GF-D8 (cell line): ENCODE results near the gene MEIS2.

ENCODE experiments used
- DNase-seq: peaks from one replicate; lab custom pipeline; 2025; lab: John Stamatoyannopoulos, UW

The MEIS2 gene

DNA sequence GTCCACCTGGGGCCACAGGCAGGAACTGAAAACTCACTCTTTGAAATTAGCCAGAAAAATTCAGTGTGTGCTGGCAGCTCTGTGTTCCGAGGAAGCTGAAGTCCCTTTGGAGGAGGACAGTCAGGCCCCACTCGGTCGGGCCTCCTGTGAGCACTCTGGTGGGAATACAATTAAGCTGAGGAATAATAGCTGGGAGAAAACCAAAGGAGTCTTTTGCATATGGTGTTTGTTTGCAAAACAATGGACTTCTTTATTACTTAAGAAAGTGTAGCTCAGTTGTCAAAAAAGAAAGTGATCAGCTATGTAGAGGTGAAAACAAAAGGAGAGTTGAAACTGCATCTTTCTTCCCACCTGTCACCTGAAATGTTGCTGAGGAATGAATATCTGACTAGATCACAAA lies 202.5 kb downstream of the MEIS2 start:
- no peak for DNase-seq

DNA sequence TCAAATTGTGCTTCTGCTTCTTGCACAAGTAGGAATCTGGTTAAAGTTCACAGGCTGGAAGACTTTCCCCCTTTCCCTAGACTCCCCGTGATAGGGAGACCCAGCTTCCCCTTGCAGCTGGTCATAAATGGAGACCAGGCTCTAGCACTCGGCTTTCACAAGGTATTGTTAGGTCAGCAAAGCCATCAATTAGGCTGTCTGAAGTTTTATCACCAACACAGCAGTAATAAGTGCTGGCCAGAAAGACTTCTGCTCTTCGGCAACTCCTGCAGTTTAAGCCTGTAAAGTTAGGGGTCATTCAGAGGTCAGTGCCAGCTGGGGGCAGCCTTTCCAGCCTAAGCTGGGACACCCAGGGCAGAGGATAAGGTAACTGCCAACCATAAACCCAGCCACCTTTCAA lies 203.4 kb downstream of the MEIS2 start:
- no peak for DNase-seq

DNA sequence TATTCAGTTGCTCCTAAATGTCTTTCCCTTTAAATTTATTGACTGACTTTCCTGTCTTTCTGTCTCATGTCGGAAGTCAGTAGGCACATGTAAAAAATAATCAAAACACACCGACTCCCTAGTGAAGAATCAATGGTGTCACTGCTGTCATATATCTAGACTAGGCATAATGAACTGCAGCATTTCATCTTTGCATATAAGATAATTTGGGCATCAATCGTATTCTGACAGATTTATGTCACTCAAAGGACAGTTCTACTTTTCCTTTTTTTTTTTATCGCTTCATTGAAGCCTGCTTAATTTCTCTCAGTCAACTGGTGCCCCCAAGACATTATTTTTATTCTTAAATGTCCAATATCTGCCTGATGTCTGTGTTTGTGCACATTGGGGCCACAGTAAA lies 206.3 kb downstream of the MEIS2 start:
- no peak for DNase-seq

DNA sequence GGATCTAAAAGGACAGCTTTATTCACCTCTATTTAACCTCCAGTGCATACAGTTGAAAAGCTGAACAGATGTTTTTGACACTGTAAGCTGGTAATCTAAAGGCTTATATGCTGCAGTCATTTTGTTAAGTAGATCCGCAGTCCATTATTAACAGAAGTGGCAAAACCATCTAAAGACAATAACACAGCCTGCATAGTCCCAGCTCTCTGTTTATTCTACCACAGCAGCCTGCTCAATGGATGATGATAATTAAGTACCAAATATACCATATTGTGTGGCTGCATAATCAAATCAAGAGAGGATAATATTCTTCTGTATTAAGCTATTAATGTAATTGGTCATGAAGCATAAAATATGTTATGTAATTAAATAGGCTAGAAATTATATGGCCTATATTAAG lies 207.1 kb downstream of the MEIS2 start:
- DNase-seq, result no peak

DNA sequence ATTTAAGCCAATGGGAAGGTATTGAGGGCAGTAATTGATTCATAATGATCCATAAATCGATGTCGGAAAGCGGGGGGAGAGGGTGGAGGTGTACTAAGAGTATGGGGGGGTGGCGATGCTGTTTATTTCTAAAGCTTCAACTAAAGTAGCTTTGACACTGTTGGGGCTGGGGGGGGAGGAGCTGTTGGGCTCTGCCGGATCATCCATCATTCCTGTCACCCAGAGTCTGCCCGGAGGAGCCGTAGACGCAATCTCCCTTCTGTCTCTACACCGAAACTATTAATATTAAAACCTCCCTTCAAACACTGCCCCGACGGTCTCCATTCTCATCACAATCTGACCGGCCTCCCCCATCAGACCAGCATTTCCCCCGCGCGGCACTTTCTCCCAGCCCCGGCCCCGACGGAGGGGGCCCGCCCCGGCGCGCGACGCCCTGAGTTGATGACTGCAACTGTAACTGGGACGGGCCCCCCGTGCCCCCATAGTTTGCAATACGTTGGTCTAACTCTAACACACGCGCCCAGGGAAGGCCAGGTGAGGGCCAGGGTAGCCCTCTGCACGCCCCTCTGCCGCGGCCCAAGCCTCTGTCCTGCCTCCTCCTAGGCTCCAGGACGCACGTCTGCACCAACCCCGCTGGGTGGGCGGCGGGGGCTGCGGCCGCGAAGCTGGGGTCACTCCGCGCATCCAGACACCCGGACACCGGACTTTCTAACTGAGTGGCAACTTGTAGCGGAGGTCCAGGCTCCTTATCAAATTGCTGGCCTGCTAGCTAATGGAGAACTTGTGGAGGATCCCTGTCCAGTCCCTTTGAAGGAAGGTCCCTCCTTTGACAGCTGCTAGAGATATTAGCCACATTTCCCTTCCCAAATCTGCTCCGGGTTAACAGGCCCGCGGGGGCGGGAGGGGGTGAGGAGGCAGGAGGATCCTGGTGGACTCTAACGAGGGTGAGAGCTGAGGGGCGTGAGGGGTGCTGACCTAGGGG lies 212.0 kb downstream of the MEIS2 start:
- no peak for DNase-seq

DNA sequence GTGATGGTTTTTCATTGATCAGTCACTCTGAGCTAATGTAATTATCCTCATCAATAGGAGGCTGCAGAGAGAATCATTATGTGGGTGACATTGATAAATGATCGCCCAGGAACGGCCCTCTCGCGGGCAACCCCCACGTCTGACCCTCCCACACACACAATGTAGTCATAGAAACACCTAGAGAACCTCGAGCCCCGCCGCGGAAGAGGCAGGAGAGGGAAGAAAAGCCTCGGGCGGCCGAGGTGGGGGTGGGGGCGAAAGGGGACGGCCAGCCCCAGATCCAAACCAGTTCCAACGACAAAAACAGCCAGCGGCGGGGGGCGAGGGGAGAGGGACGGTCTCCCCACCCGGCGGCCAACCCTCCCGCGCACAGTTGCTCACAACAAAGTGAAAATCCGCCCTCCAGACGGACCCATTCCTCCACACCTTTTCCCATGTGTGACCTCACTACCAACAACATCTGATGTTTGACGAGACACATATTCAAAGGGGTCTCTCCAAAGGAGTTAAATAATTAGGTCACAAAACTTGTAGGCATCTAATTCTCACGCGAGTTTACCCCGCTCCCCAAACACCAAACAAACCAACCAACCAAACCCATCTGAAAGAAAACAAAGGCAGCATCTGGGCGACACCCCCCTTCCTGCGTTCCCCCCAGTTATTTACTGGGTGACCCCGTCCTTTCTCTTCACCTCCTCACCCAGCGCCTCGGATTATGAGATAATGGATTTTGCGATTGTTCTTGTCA lies 213.0 kb downstream of the MEIS2 start:
- no peak for DNase-seq

DNA sequence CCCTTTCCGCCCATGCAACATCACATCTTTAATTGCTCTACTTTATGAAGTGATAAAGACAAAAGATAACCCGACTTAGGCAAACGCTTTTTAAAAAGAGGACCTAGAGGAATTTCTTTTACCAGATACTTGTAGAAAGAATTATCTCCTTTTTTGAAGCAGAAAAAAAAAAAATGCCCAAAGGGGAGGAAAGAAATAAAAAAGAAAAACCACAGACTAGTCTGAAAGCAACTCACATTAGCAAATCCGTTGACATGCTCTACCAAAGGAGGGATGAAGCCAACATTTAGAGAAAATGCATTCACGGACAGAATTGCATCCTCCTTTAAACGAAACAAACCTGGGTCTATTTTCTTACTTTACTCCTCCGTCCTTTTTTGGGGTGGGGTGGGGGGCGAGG lies 213.6 kb downstream of the MEIS2 start:
- no peak for DNase-seq

DNA sequence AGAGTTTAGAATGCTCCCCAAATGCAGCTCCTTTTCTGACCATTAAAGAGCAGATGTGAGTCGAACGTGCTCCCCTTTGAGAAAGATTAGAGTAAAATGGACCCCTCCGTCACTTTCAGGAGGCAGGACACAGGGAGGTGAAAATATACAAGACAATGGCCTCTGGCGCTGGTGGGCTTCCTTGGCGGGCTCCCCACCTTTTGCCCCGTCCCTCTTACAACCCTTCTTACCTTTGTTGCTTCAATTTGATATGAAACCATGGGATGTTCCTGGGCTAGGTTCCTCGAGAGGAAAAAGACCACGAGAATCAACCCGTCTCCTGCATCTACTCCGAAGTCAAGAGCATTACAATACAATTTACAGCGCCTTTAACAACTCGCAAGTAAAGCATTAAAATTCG lies 214.2 kb downstream of the MEIS2 start:
- DNase-seq, result no peak

DNA sequence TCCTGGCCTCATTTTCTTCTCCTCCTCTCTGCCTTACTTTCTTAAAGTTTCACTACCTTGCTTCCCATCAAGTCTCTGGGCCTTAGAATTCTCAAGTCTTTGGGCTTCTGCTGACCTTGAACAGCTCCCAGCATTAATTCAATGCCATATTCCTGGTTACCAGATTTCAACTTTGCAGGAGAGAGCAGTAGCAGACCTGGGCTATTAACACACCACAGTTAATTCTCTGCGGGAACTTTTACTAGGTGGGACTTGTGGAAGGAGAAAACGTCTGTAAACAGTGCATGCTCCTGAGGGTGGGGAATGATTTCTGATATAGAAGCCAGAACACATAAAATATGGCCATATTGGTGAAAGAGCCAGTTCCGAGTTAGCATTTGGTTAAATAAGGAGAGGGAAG lies 214.6 kb downstream of the MEIS2 start:
- DNase-seq, result no peak

DNA sequence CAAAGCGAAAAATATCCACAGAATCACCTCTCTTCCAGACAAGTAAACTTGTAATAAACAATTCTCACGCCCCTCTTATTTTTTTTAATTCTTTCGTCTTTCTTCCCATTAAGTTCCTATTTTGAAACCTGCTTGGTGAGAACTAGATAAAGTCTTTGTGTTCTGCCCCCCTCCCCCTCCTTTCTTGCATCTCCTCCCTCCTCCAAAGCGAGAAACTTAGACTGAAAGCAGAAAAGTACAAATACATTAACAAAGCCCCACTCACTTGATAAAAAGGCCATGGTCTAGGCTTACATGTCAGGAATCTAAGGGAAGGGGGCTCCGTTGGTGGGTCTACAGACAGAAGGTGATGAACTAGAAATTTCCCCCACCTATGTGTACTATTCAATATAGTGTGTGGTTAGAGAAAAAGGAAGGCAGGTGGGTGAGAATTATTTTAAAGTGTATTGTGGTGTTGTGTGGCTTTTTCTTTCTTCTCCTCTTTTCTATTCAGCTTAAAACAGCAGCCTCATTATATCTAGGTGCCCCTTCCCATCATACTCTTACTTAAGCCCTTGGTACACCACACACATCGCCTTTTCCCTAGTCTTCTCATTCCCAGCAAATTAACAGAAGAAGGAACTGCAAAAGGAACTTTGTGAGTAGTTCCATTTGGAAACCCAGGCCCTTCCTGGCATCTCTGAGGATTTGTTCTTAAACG lies 215.3 kb downstream of the MEIS2 start:
- no peak for DNase-seq

DNA sequence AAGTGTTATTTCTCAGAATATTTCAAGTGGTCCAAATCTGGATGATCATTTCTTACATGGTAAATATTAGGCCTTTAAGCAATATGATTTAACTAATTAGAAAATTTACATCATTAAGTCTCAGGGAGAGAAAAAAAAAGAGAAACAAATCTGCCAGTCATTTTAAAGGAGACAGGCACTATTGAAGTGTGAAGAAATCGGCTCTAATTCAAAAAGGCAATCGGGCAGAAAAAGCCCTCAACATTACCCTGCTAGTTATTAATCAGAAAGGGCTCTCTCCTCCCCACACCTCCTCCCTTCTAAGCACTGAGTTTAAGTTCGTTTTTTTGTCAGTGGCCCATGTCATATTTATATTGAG lies 215.9 kb downstream of the MEIS2 start:
- no peak for DNase-seq

DNA sequence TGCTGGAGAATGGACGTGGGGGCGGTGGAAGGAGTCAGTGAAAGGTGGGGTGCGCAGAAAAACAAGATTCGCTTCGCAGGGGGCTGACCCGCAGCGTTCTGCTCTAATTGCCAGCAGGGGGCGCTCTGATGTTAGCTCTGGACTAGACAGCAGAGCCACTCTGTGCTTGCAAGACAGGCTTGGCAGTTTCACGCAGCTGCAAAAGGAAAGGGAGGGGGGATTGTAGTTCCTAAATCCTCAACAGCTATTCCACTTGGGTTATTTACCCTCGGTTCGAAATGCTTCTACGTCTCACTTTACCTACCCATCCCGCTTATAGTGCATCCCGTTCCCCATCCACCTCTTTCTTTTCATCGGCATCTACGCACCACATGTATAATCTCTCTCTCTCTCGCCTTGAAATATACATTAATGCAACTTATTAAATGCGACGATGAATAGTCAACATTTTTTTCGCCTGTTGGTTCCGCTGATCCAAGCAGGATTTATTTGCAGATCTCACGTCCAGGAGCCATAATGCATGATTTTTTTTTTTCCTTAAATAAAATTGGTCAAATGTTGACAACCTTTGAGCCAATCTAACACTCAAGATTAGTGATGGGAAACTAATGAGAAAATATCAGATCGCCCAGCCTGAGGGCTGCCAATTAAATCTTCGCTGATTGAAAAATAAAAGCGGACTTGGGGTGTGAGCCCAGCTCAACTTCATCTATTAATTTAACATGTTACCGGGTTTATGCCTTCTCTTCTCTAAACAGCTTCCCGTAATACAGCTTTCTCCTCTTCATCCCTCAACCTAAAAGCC lies 216.4 kb downstream of the MEIS2 start:
- no peak for DNase-seq

DNA sequence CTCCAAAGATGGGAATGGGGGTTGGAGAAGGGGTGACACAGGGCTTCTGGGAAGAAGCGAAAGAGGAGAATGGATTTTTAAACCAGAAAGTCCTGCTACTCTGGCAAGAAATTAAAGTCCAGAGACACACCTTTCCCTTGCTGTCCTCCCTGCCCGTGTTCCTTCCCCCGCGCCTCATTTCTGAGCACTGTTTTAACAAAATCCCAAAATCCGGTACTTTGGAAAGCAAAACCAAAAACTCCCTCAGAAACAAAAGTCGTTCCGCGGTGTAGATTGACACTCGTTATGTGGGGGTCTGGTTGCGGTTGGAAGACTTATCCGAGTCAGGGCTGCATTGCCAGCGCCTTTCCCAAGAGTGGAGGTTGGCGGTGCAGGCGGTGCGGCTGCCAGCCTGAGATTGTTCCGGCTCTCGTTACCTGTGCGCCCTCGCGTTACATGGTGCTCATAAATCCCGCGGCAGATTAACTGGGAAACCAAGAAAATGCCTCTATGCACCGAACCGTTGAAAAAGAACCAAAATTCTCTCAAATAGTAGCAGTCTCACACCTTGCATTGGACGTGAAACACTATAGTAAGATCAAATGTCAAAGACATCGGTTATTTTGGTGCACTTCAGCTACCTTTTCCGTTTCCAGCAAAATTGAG lies 217.7 kb downstream of the MEIS2 start:
- DNase-seq, result no peak

DNA sequence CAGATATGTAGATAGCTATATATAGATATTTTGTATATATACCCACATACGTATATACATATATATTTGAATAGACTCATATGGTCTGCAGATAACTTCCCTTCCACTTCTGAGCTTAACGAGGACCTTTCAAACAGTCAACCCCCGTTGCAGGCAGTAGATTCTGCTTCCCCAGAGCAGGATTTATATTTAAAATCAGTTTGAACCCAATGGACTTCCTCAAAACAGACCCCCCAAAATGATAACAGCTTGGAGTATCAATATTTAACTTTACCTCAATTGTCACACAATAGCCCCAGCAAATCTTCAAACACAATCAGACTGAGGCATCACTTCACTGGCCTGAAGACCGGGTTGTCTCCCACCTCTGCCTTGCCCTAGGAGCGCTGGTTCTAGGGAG lies 218.3 kb downstream of the MEIS2 start:
- DNase-seq, result no peak

DNA sequence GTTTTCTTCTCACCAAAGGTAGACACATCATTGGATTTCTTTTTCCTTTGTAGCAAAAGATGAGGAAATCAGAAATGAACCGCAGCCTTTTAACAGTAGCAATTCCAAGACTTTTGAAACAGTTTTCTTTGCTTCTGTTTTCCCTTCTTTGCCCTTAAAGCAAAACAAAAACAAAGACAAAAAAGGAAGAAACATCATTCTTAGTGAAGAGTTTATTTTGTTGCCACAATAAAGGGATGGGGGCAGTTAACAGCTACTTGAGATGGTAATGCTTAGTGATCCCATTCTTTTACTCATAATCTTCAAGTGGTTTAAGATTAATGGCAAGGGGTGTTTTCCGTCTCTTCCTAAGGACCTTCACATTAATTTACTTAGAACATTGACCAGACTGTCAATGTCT lies 218.8 kb downstream of the MEIS2 start:
- no peak for DNase-seq

DNA sequence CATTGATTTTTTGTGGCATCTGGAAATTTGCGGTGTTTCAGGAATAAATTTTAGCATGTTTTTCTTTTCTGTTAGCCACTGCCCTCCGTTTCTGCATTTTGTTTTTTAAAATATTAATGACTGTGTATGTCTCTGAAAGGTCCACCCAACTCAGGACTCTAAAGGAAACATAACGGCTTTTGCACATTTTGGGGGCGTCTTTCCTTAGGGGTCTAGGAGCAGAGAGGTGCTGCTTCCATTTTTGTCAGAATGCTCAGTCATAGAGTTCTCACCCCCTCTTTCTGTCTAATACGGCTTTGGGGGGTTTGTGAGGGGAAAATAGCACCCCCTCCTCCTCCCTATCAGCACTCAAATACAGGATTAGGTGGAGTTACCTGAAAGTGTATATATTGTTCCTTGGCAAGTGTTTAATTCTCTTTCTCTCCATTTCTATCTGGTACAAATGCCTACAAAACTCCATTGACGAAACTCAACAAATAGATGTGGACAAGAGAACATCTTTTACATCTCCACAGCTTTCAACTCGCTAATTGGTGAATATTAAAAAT lies 219.4 kb downstream of the MEIS2 start:
- no peak for DNase-seq

DNA sequence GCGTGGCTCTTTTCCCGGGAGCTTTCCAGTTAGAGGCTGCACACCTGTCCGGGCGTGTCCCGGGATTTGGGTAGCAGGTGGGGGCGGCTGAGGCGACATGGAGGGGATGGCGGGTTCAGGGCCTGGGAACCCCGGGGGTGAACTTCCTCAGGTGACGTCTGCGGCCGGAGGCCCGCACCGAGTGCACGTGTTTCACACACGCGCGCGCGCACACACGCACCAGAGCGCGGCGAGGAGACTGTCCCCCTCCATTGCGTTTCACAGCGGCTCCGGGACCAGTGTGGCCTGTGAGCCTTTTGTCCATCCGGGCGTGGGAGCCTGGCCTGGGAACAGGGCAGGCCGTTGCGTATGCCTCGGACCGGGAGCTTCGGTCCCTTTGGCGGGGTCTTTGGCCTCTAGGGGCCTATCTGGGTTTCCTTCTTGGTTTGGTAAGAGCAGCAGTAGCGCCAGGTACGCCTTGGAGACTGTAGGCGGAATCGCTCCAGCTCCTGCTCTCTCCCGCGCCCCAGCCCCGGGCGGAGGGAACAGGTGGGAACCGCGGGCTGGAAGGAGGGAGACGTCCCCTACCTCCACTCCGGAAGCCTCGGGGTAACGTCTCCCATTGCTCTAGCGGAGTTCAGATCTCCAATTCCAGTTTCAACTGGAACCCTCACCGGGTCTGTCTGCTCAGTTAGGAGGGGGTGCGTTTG lies 220.0 kb downstream of the MEIS2 start:
- no peak for DNase-seq

DNA sequence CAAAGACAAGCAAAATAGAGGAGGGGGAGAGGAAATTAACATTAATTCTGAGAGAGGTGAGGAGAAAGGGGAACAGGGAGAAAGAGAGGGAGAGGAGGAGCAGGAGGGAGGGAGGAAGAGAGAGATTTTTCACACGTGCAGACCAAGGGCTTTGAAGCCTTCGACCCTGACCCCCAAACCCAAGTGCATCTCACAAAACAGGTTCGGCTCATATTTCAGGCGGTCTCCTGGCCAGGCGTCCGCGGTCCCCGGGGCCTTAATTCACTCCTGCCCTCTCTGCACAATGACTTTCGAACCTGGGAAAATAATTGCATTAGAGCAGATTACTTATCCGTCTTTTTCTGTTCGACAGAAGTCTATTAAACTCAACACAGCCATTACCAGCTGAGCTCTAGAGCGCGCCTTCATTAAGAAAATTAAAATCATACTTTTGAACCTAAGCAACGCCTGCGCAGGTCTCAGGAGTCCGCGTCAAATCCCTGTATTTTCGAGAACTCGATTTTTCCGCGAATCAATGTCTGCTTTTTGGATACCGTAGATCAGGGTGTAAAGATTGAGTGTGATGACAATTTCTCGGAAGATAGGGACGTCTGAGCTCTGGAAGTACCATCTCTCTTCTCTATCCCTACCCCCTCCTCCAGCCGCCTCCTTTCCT lies 220.7 kb downstream of the MEIS2 start:
- DNase-seq, result no peak

DNA sequence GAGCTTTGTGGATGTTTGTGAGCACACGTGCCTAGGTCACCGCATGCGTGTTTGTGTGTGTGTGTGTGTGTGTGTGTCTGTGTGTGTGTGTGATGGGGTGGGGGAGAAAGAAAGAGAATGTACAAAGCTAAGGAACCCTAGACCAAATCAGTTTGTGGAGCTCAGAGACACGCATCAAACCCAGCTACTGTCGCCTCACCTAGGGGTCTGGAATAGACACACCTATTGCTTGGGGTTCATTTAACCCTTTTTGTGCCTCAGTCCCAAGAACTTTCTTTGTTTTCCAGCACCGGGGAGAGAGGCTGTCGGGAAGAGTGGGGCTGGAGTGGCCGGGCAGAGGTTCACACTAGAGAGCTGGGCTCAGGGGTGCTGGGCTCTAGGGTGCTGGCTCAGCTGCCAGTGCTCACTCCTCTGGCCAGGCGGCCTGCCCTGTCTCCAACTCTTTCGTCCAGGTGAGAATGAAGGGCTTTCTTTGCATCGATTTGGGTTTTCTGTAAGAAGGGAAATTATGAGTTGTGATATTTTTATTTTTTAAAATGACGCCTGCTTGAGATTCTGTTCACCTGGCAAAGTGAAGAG lies 221.6 kb downstream of the MEIS2 start:
- DNase-seq, result no peak
